Cardiac septum (tissue), 1 donor: Measurements from ENCODE around the gene NGEF. TPM values are rescaled to one million over a fixed set of nuclear protein-coding genes. Genes with fewer than 3 reads are reported as not detected.
"Not testable (repeated sequence)": the region's sequence is repeated elsewhere in the genome, so short reads cannot be mapped to it uniquely, and the experiment has no call there.

Source experiments
- DNase-seq: peaks from one replicate; pipeline ENCODE4 v3.0.0-alpha.2; 2020; ENCODE audit warnings: low spot score
- intact Hi-C: fragments of 100-400 bp; cut with DNase I; formaldehyde crosslinking; loops from one replicate; pipeline ENCODE4 v1.14.0; 2022
- total RNA-seq: library from RNA; stranded (reverse); fragmentation: NEBNext Ultra II Directional; extraction: Animal tissue kit (Norgen Biotek cat#: 25700); gene quantifications from one replicate; pipeline ENCODE4 v1.2.1, GENCODE V29; 2021
- donor health status: DM: no; HTN: no; CAD: no.

The NGEF gene
- total RNA-seq, 1 donor from 2014 or later: 0.24 TPM

GRCh38 chr2:232913903-232914302 lies 99.2 kb downstream of the NGEF start:
- no peak for DNase-seq
- intact Hi-C loops: no loop called here

DNA sequence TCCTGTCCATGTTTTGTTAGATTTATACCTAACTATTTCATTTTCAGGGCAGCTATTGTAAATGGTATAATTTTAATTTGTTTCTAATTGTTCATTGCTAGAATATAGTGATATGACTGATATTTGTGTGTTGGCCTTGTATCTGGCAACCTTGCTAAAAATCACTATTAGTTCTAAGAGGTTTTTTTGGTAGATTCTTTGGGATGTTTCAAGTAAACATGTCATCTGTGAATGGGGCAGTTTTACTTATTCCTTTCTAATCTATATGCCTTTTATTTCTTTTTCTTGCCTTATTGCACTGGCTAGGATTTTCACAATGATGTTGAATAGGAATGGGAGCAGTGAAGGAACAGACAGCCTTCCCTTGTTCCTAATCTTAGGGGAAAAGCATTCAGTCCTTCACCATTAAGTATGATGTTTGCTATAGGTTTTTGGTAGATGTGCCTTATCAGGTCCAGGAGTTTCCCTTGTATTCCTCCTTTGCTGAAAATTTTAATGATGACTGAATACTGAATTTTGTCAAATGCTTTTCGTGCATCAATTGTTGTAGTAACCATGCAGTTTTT lies 101.3 kb downstream of the NGEF start:
- no peak for DNase-seq
- intact Hi-C loops: no loop called here

DNA sequence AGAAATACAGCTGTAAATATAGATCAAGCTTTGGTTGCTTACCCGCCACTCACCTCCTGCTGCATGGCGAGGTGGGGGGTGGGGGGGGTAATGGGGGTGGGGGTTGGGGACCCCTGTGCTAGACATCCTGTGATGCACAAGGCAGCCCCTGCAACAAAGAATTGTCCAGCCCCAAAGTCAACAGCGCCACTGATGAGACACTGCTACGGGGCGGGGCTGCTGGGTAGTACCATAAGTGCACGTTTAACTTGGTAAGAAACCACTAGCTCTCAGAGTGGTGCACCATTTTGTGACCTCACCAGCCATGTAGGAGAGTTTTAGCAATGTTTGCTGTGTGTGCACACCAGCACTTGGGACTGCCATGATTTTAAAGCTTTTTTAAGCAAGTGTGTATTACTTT lies 102.7 kb downstream of the NGEF start:
- DNase-seq: no peak
- intact Hi-C loops: no loop called here

DNA sequence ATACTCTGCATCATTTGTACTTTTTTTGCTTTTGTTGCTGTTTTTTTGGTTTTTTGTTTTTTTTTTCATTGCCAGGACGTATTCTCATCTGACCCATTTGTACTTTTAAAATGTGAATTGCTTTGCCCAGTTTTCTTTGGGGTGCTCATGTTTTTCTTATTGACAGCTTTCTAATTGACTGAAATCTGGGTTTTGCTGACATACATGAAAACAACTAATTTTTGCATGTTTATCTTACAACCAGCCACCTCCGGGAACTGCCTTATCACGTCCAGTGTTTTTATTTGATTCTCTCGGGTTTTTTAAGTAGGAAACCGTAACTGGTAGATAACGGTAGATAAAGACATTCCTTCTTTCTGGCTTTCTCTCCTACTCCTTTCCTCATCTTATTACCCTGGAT lies 104.4 kb downstream of the NGEF start:
- intact Hi-C loops: no loop called here
- DNase-seq: no peak

GRCh38 chr2:232907718-232908085 lies 105.4 kb downstream of the NGEF start:
- intact Hi-C loops: not testable (repeated sequence)
- DNase-seq: peak; percentile 17

GRCh38 chr2:232906867-232907717 lies 106.0 kb downstream of the NGEF start:
- DNase-seq, intact Hi-C loops: not testable (repeated sequence)

DNA sequence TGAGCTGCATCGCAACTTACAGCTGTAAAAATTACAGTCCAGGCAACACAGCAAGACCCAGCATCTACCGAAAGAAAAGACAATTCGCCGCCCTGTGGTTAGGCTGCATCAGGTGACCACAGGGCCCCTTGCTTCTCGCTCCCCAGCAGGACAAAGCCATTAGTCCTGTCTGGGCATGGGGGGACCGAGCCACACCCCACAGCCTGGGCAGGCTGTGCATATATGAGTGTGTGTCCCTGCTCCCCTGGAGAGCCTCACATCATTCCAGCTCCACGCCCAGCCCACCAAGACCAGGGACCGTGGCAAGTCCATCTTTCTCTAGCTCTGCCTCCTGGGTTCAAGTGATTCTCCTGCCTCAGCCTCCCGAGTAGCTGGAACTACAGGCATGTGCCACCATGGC lies 109.1 kb downstream of the NGEF start:
- intact Hi-C loops: loop anchor here (1.0 kb wide), 1 partner anchor 30 kb away; no protein-coding TSS in a partner anchor
- DNase-seq: peak; percentile 27

DNA sequence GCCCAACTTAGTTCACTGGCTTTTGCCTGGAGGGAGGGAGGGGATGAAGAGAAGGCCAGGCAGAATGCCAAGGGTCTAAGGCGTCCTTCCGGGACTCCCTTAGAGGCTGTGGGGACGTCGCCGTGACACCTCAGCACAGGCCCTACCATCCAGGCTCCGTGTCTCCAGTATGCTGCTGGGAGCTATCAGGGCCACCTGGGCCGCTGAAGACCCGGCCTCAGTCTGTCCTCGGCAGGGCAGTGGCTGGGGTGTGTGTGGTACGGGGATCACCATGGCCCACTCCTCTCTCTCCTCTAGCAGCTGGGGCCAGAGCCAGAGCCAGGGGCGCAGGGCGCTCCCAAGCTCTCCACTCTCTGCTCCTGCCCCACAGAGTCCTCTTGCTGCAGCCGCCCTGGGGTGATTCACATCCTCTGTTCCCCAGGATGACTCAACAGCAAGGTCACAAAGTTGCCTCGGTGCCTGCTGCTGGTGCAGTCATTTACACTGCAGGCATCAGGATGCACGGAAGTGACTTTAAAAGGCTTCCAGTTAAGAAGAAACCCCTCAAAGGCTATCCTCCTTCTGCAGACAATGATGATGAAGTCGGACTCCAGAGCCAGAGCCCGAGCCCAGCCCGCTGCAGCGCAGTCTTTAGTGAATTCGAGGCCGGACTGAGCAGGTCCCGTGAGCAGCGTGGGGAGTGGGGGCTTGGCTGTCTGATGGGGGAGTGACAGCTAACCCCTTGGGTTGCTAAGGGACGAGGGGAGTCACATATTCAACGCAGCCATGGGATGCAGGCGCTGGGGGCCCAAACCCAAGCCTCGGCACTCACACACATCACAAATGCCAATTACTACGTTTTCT lies 111.1 kb downstream of the NGEF start:
- DNase-seq: peak; percentile 66
- intact Hi-C loops: no loop called here

DNA sequence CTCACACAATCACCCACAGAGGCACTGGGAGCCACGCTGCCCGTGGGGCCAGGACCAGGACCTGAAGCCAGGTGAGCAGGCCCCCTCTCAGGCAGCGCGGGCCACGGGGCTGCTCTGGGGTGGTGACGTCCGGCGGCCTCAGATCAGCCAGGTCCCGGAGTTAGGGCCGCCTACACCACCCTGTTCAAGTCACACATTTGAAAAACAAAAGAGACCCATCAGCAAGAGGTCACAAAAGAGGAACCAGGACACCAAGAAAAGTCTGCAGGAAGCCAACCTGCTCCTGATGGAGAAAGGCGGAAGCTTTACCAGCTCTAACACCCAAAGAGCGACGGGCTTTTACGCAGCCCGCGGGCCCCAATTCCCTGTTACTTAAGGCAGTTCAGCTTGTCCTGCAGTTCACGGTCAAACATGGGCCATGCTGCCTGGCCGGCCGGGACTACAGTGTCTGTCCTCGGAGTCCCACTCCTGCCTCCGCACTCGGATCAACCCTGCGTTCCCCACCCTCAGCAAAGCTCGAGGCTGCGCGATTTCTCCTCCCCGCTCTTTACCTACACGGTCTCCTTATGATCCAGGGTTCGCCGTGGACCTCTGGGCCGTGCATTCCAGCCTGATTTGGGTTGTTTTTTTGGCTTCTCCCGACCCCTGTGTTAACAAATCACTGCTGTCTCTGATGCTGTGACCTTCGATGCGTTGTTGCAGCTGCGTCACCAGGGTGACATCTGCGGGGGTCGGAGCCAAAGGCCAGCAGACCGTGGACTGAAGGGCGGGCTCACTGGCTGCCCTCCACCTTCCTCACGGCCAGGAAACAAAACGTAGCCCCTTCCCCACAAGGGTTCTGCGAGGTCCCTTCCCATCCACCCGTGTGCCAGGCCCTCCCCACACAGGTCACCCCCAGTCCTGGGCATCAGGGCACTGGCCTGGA lies 112.0 kb downstream of the NGEF start:
- intact Hi-C loops: no loop called here
- peak; percentile 51 for DNase-seq

DNA sequence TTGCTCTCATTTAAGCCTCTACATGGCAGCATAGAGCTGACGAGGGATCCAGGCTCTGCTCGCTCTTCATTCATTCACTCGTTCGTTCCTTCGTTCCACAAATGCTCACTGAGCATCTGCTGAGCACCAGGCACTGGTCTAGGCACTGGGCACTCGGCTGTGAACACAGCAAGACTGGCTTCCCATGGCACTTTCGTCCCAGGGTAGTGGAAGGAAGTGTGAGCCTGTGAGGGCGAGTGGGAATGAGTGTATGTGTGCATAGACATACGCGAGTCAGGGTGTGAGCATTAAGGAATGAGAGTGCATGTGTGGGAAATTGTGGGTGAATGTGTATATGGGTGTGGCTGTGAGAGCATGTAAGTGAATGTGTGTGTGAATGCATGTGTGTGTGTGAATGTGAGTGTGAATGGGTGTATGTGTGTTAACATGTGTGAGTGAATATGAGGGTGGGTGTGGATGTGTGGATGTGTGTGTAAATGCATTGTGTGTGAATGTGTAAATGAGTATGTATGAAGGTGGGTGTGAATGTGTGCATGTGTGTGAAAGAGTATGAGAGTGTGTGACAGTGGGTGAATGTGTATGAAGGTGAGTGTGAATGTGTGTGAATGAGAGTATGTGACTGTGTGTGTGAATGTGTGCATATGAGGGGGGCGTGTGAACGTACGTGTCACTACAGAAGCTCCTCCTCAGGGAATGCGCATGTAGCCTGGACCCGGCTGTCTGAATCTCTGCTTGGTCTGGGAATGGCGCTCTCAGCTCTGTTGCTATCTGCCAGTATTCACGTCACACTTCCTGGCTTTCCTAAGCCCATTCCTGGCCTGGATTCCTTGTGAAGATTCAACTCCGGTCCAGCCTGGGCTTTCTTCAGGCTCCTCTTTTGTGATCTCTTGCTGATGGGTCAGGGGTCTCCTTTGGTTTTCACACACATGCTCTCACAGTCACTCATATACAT lies 114.2 kb downstream of the NGEF start:
- peak; percentile 61 for DNase-seq
- intact Hi-C loops: no loop called here

DNA sequence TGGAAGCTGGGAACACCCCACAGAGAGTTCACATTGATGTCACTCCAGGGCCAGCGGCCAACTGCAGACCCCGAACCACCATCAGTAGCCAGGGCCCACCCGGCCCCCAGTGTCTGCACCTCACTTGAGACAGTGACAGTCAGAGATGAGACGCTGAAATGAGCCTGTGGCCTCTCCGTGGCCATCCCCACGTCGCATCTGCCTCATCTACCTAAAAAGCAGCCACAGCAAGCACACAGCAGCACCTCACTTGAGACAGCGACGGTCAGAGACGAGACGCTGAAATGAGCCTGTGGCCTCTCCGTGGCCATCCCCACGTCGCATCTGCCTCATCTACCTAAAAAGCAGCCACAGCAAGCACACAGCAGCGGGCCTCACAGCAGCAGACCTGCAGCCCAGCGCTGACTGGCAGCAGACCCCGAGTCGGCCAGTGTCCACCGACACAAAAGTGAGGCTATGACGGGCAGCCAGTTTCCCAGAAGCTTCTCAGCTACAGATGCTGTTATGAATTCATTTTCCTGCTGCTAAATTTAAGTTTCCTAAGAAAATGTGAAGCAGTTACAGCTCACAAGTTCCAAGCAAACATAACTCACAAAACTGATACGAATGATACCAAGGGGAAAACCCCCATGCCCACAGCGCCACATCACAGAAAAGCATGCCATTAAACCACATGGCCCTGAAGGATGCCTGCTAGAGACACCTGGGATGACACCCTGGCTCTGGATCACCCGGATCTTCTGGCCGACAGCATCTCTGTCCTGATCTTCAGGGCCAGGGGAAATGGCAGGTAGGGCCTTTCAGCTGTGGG lies 115.3 kb downstream of the NGEF start:
- intact Hi-C loops: no loop called here
- DNase-seq: peak; percentile 51

GRCh38 chr2:232896720-232897597 lies 116.1 kb downstream of the NGEF start:
- intact Hi-C loops: no loop called here
- DNase-seq: peak; percentile 49

DNA sequence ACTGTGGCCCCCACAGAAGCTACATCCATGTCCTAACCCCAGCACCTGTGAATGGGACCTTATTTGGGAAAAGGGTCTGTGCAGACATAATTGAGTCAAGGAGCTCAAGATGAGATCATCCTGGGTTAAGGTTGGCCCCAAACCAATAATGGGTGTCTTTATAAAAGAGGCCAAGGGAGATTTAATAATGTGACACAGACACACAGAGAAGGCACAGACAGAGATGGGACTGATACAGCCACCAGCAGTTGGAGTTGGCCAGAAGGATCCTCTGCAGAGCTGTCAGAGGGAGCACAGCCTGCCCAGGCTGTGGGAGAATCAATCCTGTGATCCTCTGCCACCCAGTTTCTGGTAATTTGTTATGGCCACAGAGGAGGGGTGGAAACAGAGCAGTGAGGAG lies 116.9 kb downstream of the NGEF start:
- DNase-seq: peak; percentile 6
- intact Hi-C loops: no loop called here

- intact Hi-C loops: no loop called here
- DNase-seq: peak; percentile 50
Observed at GRCh38 chr2:232894746-232895145, 118.3 kb downstream of the NGEF start.

DNA sequence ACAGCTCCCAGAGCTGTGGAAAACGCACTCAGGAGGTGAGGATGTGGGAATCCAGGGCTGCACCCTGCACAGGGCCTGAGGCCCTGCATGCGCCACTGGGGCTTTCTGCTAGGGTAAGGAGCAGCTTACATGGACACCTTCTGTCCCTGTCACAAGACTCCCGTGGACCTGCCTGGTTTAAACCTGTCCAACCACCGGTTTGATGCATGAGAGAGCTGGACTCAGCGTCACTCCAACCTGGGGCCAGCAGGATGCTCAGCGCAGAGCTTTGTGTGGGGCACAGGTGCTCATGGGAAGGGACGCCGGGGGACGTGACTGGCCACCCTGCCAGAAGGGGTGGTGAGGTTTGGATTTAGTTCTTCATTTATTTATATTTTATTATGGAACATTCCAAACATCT lies 118.8 kb downstream of the NGEF start:
- DNase-seq: peak; percentile 67

GRCh38 chr2:232893834-232894233 lies 119.2 kb downstream of the NGEF start:
- intact Hi-C loops: no loop called here
- peak; percentile 58 for DNase-seq

More for the DNA sequence above, 118.8 kb downstream of the NGEF start:
- intact Hi-C loops: no loop called here
